HCT116 (cell line): Measurements from ENCODE around the gene ADPRS. TPM values are rescaled to one million over a fixed set of nuclear protein-coding genes. Genes with fewer than 3 reads are reported as not detected.

Experiments
- ATAC-seq: fragments of 200-7000 bp; cut with Tn5 transposase; 2 replicates; pipeline ENCODE4 v1.9.1; 2020; ENCODE audit warnings: mild to moderate bottlenecking, moderate library complexity
- BruUV-seq: library from RNA; stranded (reverse); fragments of 400-500 nt; replicated peaks from 2 replicates; lab custom pipeline; 2021; lab: Mats Ljungman, UMichigan
- CTCF ChIA-PET: fragments of 300-600 bp; sonication (Branson Sonifier 250); formaldehyde crosslinking; loops from one replicate; lab custom pipeline; 2021; ENCODE audit warnings: antibody characterized with exemption; lab: Charles Lee
- POLR2A ChIA-PET: fragments of 300-600, 350-600 bp; sonication (Branson Sonifier 250); formaldehyde crosslinking; loops from one replicate; lab custom pipeline; 2021; ENCODE audit warnings: antibody characterized with exemption; lab: Charles Lee
- RAD21 ChIA-PET, 2 experiments: fragments of 300-600 bp; sonication (Branson Sonifier 250); formaldehyde crosslinking; loops; one replicate each; lab custom pipeline; 2023; ENCODE audit warnings: low total read pairs in 2 of 2; ENCODE audit not compliant: uncharacterized antibody in 2 of 2, unreplicated experiment in 2 of 2, low non-redundant PET in 1 of 2; lab: Charles Lee
- DNase-seq: peaks from one replicate; pipeline ENCODE4 v3.0.0-alpha.2; 2010; ENCODE audit warnings: low read depth, low spot score
- H2AFZ ChIP-seq: fragments of 200-600 bp; shearing (Covaris generic), sonication (generic); 2 replicates; pipeline ENCODE4 v1.6.1; 2017; ENCODE audit warnings: low read depth, mixed run types, mixed read lengths, antibody characterized with exemption, low read length; ENCODE audit not compliant: poor library complexity, severe bottlenecking
- H3K27ac ChIP-seq: 2 replicates; pipeline ENCODE4 v1.5.1; 2012; ENCODE audit warnings: low read depth, low read length
- H3K27me3 ChIP-seq: fragments of 200-600 bp; sonication (generic); 2 replicates; pipeline ENCODE4 v1.6.1; 2016; ENCODE audit warnings: mixed run types, low read length, mixed read lengths; ENCODE audit not compliant: insufficient read depth
- H3K36me3 ChIP-seq, 2 experiments: fragments of 200-500 bp in 1 of 2; fragments of 200-600 bp in 1 of 2; sonication (Bioruptor generic) in 1 of 2; sonication (generic) in 1 of 2; 2 replicates each; pipeline versions ENCODE4 v1.5.1 to v1.6.1; 2014 to 2016; ENCODE audit warnings: low read length in 2 of 2, inconsistent platforms in 1 of 2, mixed read lengths in 1 of 2, mixed run types in 1 of 2; ENCODE audit not compliant: insufficient read depth in 2 of 2, control insufficient read depth in 1 of 2
- H3K4me1 ChIP-seq, 2 experiments: fragments of 200-600 bp in 1 of 2; sonication (generic) in 1 of 2; 2 replicates each; pipeline versions ENCODE4 v1.5.1 to v1.6.1; 2012 to 2017; ENCODE audit warnings: low read length in 2 of 2, inconsistent platforms in 1 of 2, mild to moderate bottlenecking in 1 of 2, mixed read lengths in 1 of 2, mixed run types in 1 of 2, moderate library complexity in 1 of 2; ENCODE audit not compliant: insufficient read depth in 2 of 2, control insufficient read depth in 1 of 2
- H3K4me2 ChIP-seq: fragments of 200-600 bp; sonication (generic); 2 replicates; pipeline ENCODE4 v1.6.1; 2017; ENCODE audit warnings: mixed run types, low read length, mixed read lengths
- H3K4me3 ChIP-seq, 2 experiments: fragments of 200-600 bp in 1 of 2; sonication (generic) in 1 of 2; replicated peaks in 1 of 2; 2 replicates each; pipeline ENCODE4 v1.5.1; 2011 to 2016; ENCODE audit warnings: low read length in 2 of 2, control low read depth in 1 of 2, low read depth in 1 of 2, mild to moderate bottlenecking in 1 of 2, mixed read lengths in 1 of 2, mixed run types in 1 of 2
- H3K79me2 ChIP-seq: fragments of 200-600 bp; sonication (generic); 2 replicates; pipeline ENCODE4 v1.6.1; 2017; ENCODE audit warnings: mild to moderate bottlenecking, mixed run types, low read length, moderate library complexity, mixed read lengths; ENCODE audit not compliant: insufficient read depth
- H3K9ac ChIP-seq: fragments of 200-600 bp; sonication (generic); 2 replicates; pipeline ENCODE4 v1.6.1; 2016; ENCODE audit warnings: low read length, mixed read lengths
- H3K9me2 ChIP-seq: fragments of 200-600 bp; sonication (generic), shearing (Covaris generic); 2 replicates; pipeline ENCODE4 v1.6.1; 2017; ENCODE audit warnings: mixed run types, mild to moderate bottlenecking, moderate library complexity; ENCODE audit not compliant: insufficient read depth
- H3K9me3 ChIP-seq, 2 experiments: fragments of 200-500 bp in 1 of 2; fragments of 200-600 bp in 1 of 2; sonication (Bioruptor generic) in 1 of 2; sonication (generic) in 1 of 2; 2 replicates each; pipeline ENCODE4 v1.6.1; 2014 to 2017; ENCODE audit warnings: low read length in 2 of 2, mixed read lengths in 2 of 2, inconsistent platforms in 1 of 2, low read depth in 1 of 2, mild to moderate bottlenecking in 1 of 2, mixed run types in 1 of 2, moderate library complexity in 1 of 2; ENCODE audit not compliant: control insufficient read depth in 1 of 2, insufficient read depth in 1 of 2
- H4K20me1 ChIP-seq: fragments of 200-600 bp; sonication (generic), shearing (Covaris generic); 2 replicates; pipeline ENCODE4 v1.6.1; 2017; ENCODE audit warnings: mixed run types, mild to moderate bottlenecking, moderate library complexity; ENCODE audit not compliant: insufficient read depth
- ATF3 ChIP-seq: IDR thresholded peaks from 2 replicates; pipeline ENCODE4 v1.6.1; 2012
- CBX3 ChIP-seq: IDR thresholded peaks from 2 replicates; pipeline ENCODE4 v1.6.1; 2012; ENCODE audit warnings: low read depth
- CEBPB ChIP-seq: IDR thresholded peaks from 2 replicates; pipeline ENCODE4 v1.6.1; 2012; ENCODE audit warnings: low read depth
- EGR1 ChIP-seq: IDR thresholded peaks from 2 replicates; pipeline ENCODE4 v1.6.1; 2012; ENCODE audit warnings: low read depth
- EZH2 ChIP-seq: fragments of 200-600 bp; sonication (generic); IDR thresholded peaks from 2 replicates; pipeline ENCODE4 v1.6.1; 2017; ENCODE audit warnings: antibody characterized with exemption, mixed run types
- EZH2phosphoT487 ChIP-seq: fragments of 200-600 bp; IDR thresholded peaks from 2 replicates; pipeline ENCODE4 v1.6.1; 2018; ENCODE audit warnings: antibody characterized with exemption, borderline replicate concordance
- FOSL1 ChIP-seq: IDR thresholded peaks from 2 replicates; pipeline ENCODE4 v1.6.1; 2012; ENCODE audit warnings: low read depth
- JUND ChIP-seq: IDR thresholded peaks from 2 replicates; pipeline ENCODE4 v1.6.1; 2012
- MAX ChIP-seq: IDR thresholded peaks from 2 replicates; pipeline ENCODE4 v1.6.1; 2012
- POLR2A ChIP-seq: IDR thresholded peaks from 2 replicates; pipeline ENCODE4 v1.7.0; 2011; ENCODE audit warnings: borderline replicate concordance; ENCODE audit not compliant: insufficient read depth, insufficient read length; ENCODE audit errors: extremely low read depth
- POLR2AphosphoS5 ChIP-seq: IDR thresholded peaks from 2 replicates; pipeline ENCODE4 v1.6.1; 2011; ENCODE audit warnings: mild to moderate bottlenecking, low read depth, low read length, moderate library complexity
- RAD21 ChIP-seq: IDR thresholded peaks from 2 replicates; pipeline ENCODE4 v1.6.1; 2012; ENCODE audit warnings: low read depth, mild to moderate bottlenecking
- SP1 ChIP-seq: IDR thresholded peaks from 2 replicates; pipeline ENCODE4 v1.6.1; 2012; ENCODE audit warnings: low read depth
- SRF ChIP-seq: IDR thresholded peaks from 2 replicates; pipeline ENCODE4 v1.6.1; 2012; ENCODE audit warnings: low read depth
- TCF7L2 ChIP-seq: IDR thresholded peaks from 2 replicates; pipeline ENCODE4 v1.7.0; 2011; ENCODE audit warnings: borderline replicate concordance, inconsistent platforms; ENCODE audit not compliant: insufficient read depth, insufficient read length; ENCODE audit errors: extremely low read depth
- ZBTB33 ChIP-seq: IDR thresholded peaks from 2 replicates; pipeline ENCODE4 v1.6.1; 2011; ENCODE audit warnings: mild to moderate bottlenecking, low read length, moderate library complexity; ENCODE audit not compliant: insufficient replicate concordance; ENCODE audit errors: extremely low read depth
- ZFX ChIP-seq: fragments of 450-650 bp; IDR thresholded peaks from 2 replicates; pipeline ENCODE4 v1.6.1; 2017
- intact Hi-C: fragments of 100-400 bp; cut with micrococcal nuclease; formaldehyde crosslinking; loops from 2 replicates; pipeline ENCODE4 v1.10.0; 2022
- total RNA-seq: library from RNA; stranded (reverse); gene quantifications from one replicate; pipeline ENCODE4 v1.2.1, GENCODE V29; 2021; ENCODE audit not compliant: unreplicated experiment
- TF ChIP-seq, protein P1 (sequence below), 3 experiments: fragments of 200-600 bp in 1 of 3; sonication (generic) in 1 of 3; IDR thresholded peaks in 2 of 3; conservative IDR thresholded peaks in 1 of 3; 2 replicates each; pipeline ENCODE4 v1.5.1; 2012 to 2017; ENCODE audit warnings: low read depth in 2 of 3, low read length in 2 of 3, antibody characterized with exemption in 1 of 3, borderline replicate concordance in 1 of 3, control low read depth in 1 of 3, mild to moderate bottlenecking in 1 of 3, mixed read lengths in 1 of 3, mixed run types in 1 of 3, moderate library complexity in 1 of 3; ENCODE audit not compliant: insufficient read depth in 1 of 3

ADPRS gene
- total RNA-seq, 1 experiment from 2014 or later, result 28.2 TPM

GRCh38 chr1:36139521-36139920 lies 50.8 kb downstream of the ADPRS start:
- intact Hi-C loops, result no loop called here

More at GRCh38 chr1:36139521-36139920, 50.8 kb downstream of the ADPRS start:
- H3K9ac ChIP-seq, result no peak overlapping the region
- peaks cover 0 to 21% of the 10 kb centered on the region in 2 experiments; a peak in 3 of 4 replicates for H3K4me1 ChIP-seq
- no peak for DNase-seq
- peaks cover 2 to 22% of the 10 kb centered on the region in 2 experiments; a peak in 1 of 4 replicates for H3K36me3 ChIP-seq
- no peak overlapping the region for H3K27ac ChIP-seq
- ChIA-PET POLR2A (no interaction called here), RAD21 (no interaction called here)
- no peak overlapping the region for H3K4me3 ChIP-seq
- H3K4me2 ChIP-seq, result no peak overlapping the region
- H3K27me3 ChIP-seq, result no peaks in the 10 kb centered on the region
- H3K79me2 ChIP-seq, result peaks cover 50% of the 10 kb centered on the region
- TF ChIP-seq ATF3 (no peak), MAX (no peak), TCF7L2 (no peak), ZFX (no peak), SRF (no peak), POLR2AphosphoS5 (no peak), RAD21 (no peak), EGR1 (no peak), EZH2phosphoT487 (no peak), SP1 (no peak), ZBTB33 (no peak), EZH2 (no peak), FOSL1 (no peak), JUND (no peak), POLR2A (no peak), CEBPB (no peak), CBX3 (no peak)
- TF ChIP-seq, protein P1, sequence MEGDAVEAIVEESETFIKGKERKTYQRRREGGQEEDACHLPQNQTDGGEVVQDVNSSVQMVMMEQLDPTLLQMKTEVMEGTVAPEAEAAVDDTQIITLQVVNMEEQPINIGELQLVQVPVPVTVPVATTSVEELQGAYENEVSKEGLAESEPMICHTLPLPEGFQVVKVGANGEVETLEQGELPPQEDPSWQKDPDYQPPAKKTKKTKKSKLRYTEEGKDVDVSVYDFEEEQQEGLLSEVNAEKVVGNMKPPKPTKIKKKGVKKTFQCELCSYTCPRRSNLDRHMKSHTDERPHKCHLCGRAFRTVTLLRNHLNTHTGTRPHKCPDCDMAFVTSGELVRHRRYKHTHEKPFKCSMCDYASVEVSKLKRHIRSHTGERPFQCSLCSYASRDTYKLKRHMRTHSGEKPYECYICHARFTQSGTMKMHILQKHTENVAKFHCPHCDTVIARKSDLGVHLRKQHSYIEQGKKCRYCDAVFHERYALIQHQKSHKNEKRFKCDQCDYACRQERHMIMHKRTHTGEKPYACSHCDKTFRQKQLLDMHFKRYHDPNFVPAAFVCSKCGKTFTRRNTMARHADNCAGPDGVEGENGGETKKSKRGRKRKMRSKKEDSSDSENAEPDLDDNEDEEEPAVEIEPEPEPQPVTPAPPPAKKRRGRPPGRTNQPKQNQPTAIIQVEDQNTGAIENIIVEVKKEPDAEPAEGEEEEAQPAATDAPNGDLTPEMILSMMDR (IDR thresholded peaks at IDR 0.05 in 2 of 3, conservative IDR thresholded peaks at IDR 0.05 in 1 of 3; ENCODE audit: borderline replicate concordance in 1 of 3, insufficient read depth in 1 of 3, low read depth in 2 of 3, low read length in 2 of 3), result no peak
- TF ChIP-seq, all 23 proteins: peak for 0
- Histone ChIP-seq H3K9me3 (no peaks in the 10 kb centered on the region), H2AFZ (no peak overlapping the region), H3K9me2 (no peaks in the 10 kb centered on the region), H4K20me1 (no peaks in the 10 kb centered on the region)
- no peak for ATAC-seq
- CTCF ChIA-PET, result no interaction called here
- BruUV-seq, result no TSS peak
